Stimulated activated CD4-positive, alpha-beta T cell treated with anti-CD3 and anti-CD28 coated beads, Interleukin-12 subunit alpha, Interleukin-12 subunit beta, amount 100 ng/mL, for 48 hours (primary cell): ENCODE results near the gene ZDHHC8.

Experiments used
- DNase-seq, 3 donors: peaks; one replicate each; pipeline ENCODE4 v3.0.0-alpha.2; 2020; ENCODE audit warnings: low read depth in 2 of 3, low spot score in 1 of 3

The ZDHHC8 gene

DNA sequence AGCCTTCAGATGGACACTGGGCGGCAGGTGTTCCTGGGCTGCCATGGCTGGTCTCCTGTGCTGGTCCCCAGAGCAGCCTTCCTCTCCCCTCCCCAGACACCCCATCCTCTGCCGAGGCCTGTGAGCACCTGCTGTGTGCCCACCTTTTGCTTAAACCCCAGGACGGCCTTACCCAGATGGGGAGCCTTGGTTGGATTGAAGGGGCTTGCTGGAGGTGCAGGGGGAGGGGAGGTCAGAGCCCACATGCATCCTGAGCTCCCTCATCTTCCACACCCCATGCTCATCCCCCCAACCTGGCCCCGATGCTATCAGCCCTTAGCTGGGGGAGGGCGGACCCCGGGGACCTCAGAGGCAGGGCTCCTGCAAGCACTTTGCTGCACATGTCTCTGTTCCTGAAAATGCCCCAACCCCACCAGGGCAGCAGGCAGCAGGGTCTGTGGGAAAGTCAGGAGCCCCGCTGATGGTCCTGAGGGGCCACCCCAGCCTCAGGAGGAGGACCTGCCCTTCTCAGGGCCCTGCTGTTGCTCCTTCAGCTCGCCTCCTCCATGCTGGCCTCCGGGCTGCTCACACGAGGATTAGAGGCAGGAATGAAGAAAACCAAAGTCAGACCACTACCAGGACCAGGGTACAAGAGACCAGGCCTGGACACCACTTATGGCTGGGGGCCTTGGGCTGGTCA, 60.8 kb downstream of the ZDHHC8 start:
- no peak for DNase-seq

DNA sequence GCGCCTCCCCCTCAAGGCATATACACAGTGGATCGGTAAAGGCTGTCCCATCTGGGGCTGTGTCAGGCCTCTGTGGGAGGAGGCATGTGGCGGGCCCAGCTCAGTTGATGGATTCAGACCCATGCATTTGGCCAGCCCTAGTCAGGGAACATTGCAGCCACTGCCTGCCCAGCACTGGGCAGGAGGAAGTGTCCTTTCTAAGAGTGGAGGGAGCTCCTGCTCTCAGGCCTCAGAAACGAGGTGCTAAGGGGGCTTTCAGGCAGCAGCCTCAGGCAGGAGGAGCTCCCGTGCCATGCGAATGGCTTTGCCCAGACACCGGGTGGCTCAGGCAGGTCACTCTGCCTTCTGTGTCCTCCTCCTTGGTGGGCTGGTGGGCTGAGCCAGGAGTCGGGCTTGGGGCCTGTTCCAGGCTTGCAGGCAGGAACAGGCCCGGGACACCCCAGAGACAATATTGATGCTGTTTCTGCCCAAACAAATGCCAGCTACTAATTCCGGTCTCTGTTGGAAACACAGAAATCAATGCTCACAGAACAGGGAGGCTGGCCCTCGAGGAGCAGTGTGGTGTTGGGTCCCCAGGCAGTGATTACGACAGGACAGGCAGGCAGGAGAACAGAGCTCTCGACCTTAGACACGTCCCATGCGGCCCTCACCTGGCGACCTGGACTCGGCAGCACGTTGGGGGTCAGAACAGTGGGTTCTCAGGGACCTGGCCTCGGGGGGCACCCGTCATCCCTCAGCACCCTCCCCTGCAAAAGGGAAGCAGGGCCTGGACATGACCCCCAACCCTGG, 61.6 kb downstream of the ZDHHC8 start:
- no peak for DNase-seq

DNA sequence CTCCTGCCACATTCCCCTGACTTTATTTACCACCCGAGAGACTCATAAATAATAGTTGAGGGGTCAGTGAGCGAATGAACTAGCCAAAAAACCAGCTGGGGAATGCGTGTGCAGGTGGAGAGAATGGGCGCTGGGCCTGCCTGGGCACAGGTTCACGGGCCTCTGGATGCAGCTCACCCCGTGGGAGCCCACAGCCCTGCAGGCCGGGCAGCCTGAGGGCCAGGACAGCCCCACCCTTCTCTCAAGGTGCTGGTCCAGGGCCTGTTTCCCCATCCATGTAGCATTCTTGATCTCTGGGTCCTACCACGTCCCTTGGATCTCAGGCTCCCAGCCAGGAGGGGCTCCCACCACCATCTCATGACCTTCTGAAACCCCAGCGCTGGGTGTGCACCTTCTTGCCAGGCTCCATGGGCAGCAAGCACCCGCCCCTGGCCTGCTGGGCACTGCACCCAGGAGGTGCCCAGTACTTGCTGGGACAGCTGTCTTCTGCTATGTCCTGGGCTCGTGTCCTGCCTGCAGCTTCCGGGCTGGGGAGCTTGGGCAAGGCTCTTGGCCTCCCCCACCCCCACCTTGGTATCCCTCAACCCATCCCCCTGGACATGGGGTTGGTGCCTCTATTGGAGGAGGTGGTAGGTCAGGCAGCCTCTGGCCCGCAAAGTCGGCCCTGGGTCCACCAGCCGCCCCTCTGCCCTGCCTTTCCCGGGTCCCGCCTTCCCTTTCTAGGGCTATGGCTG, 62.3 kb downstream of the ZDHHC8 start:
- DNase-seq: no peak

DNA sequence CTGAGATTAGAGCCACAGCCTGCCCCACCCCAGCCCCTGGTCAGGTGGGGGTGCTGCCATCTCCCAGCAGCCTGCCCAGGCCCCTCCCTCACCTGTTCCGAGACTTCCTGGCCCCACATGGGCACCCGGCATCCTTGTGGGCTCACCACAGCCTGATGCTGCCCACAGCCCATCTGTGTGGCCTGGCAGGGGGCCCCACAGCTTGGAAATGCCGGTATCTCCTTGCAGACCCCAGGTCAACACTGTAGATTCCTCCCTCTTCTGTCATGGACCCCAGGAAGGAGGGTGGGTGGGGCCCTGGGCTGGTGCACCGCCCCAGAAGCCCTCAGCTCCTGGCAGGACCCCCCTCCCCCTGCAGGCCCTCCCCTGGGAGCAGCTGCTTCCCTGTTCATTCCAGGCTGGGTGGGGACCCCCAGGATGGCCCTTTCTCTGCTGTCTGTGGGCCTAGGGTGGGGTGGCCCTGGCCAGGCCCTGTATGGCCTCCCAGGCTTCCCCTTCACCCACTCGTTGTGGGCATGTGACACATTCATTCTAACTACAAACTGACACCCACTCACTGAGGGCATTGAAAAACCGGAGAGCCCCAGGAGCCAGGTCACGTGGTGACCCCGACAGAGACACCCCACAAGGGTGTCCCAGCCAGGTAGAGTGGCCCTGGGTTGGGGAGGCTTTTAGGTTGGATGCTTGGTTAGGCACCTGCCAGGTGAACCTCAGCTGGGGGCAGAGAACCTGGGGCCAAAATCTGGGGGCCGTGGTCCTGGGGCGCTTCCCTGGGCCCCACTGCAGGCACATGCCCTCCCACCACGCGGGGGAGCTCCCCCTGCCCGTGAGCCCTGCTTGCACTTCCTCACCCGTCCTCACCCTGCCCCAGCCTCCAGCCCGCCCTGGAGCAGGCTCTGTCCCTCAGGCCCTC, 63.3 kb downstream of the ZDHHC8 start:
- no peak for DNase-seq

DNA sequence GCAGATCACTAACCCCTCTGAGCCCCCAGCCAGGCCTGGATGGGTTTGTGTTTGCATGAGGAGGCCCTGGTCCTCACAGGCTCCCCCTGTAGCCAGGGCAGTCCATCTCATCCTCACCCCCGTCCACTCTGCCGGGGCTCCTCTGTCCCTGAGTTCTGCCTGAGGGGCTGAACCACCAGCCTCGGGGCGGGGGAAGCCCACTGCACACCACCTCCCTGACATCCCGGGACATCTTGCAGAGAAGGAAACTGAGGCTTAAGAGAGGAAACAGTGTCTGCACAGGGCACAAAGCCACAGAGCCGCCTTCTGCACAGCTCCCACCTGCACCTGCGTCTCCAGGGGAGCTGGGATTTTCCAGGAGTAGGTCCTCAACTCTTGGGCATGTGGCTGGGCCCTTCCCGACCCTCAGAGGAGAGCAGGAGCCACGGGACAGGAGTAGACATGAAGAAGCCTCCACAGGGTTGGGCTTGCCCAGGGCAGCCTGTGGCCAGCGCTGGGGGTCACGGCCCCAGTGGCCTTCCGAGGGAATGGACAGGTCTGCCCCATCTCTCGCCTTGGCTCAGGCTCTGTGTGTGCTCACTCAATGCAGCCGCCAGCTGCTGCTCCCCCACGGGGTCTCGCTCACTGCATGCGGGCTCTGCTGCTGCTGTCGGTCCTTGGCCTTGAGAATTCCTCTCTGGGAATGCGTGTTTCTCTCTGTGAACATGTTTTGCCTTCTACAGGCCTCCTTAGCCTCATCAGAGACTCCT, 64.7 kb downstream of the ZDHHC8 start:
- no peak for DNase-seq
